Esophagus (tissue), 2 donors: ENCODE measurements around the gene TRAPPC1. TPM values are rescaled to one million over a fixed set of nuclear protein-coding genes. Genes with fewer than 3 reads are reported as not detected.
A peak's percentile ranks its signal among the peaks of the same experiment; 100 is the strongest.

ENCODE experiments used
- H3K27ac ChIP-seq, 2 donors: one replicate each; pipeline ENCODE4 v1.5.1; 2013; ENCODE audit warnings: low read depth in 2 of 2, mild to moderate bottlenecking in 2 of 2, inconsistent platforms in 1 of 2, low read length in 1 of 2, moderate library complexity in 1 of 2
- H3K27me3 ChIP-seq, 2 donors: one replicate each; pipeline ENCODE4 v1.6.1; 2013; ENCODE audit warnings: low read length in 2 of 2, control low read depth in 1 of 2, mild to moderate bottlenecking in 1 of 2; ENCODE audit not compliant: insufficient read depth in 2 of 2, control insufficient read depth in 1 of 2
- H3K36me3 ChIP-seq, 2 donors: one replicate each; pipeline ENCODE4 v1.6.1; 2013; ENCODE audit warnings: low read length in 1 of 2; ENCODE audit not compliant: control insufficient read depth in 2 of 2, insufficient read depth in 2 of 2
- H3K4me1 ChIP-seq, 2 donors: one replicate each; pipeline ENCODE4 v1.6.1; 2013; ENCODE audit warnings: low read length in 1 of 2; ENCODE audit not compliant: control insufficient read depth in 2 of 2, insufficient read depth in 2 of 2
- H3K4me3 ChIP-seq, 2 donors: one replicate each; pipeline ENCODE4 v1.5.1; 2013; ENCODE audit warnings: low read length in 2 of 2, mild to moderate bottlenecking in 2 of 2, low read depth in 1 of 2, moderate library complexity in 1 of 2
- H3K9me3 ChIP-seq, 2 donors: one replicate each; pipeline ENCODE4 v1.6.1; 2013; ENCODE audit warnings: mild to moderate bottlenecking in 2 of 2, low read depth in 1 of 2, low read length in 1 of 2, moderate library complexity in 1 of 2; ENCODE audit not compliant: control insufficient read depth in 2 of 2, insufficient read depth in 1 of 2
- WGBS, 2 donors: extraction: QIAGEN DNeasy Blood & Tissue Kit; methylation state at CpG; one replicate each; pipeline ENCODE4 v1.1.7; 2013; 5-methylcytosine and 5-hydroxymethylcytosine counted together
- polyA plus RNA-seq, 2 donors: library from polyadenylated mRNA; stranded (reverse); fragments of 200-250 nt; gene quantifications; one replicate each; pipeline ENCODE4 v1.2.3, GENCODE V29; 2013
- donor health status: healthy with polysubstance abuse.
- donor health status: Bipolar disorder and iron deficiency.

The TRAPPC1 gene, protein sequence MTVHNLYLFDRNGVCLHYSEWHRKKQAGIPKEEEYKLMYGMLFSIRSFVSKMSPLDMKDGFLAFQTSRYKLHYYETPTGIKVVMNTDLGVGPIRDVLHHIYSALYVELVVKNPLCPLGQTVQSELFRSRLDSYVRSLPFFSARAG
- polyA plus RNA-seq, result 100 to 1,000 TPM in 1 of 2 donors, 10 to 100 TPM in 1; 95.9 to 125 TPM

- H3K4me3 ChIP-seq, result peak within 1 kb of the TSS; percentile 72 to 80
- peak within 1 kb of the TSS; percentile 84 to 88 for H3K27ac ChIP-seq
- WGBS, 2 donors, result 0 to 1% methylated on average over 55 of the region's 55 CpGs
- no peaks in the 10 kb centered on the region for H3K27me3 ChIP-seq
- H3K9me3 ChIP-seq, result no peaks in the 10 kb centered on the region
- H3K4me1 ChIP-seq, result peaks cover 0 to 2% of the 10 kb centered on the region in 2 donors
- peaks cover 0 to 9% of the 10 kb centered on the region in 2 donors for H3K36me3 ChIP-seq
These were observed at the start of gene TRAPPC1, which contains the start of gene CNTROB for GRCh38 chr17:7931709-7932482. Gene TRAPPC1 (minus strand): TSS chr17:7931946. CDS start chr17:7931829, 117 bp downstream. Gene CNTROB (plus strand): TSS chr17:7932206. CDS start chr17:7933080, 874 bp downstream.

DNA sequence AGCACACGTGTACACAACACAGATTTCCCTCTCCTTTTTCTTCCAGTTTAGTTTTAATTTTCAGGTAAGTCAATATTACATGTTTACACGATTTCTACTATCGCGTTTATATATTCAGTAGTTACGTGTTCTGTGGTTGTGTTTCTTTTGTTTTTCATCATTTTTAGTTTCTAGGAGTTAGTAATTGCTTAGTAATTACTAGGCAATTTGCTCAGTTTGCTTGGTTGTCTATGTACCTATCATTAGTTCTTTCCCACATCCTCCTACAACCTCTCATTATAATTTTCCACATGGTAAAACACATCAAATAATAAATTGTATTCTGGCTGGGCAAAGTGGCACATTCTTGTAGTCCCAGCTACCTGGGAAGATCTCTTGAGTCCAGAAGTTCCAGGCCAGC is 46.1 kb upstream of the TRAPPC1 start:
- Histone ChIP-seq H3K36me3 (no peaks in the 10 kb centered on the region), H3K4me3 (no peak overlapping the region), H3K9me3 (peaks cover 0 to 2% of the 10 kb centered on the region in 2 donors), H3K27me3 (no peaks in the 10 kb centered on the region), H3K27ac (no peak overlapping the region), H3K4me1 (no peaks in the 10 kb centered on the region)
- 79 to 81% methylated on average over 5 of the region's 5 CpGs for WGBS, 2 donors

GRCh38 chr17:7977039-7977438 is 45.3 kb upstream of the TRAPPC1 start:
- peaks cover 0 to 2% of the 10 kb centered on the region in 2 donors for H3K9me3 ChIP-seq
- H3K27ac ChIP-seq, result no peak overlapping the region
- no peaks in the 10 kb centered on the region for H3K36me3 ChIP-seq
- H3K4me1 ChIP-seq, result no peaks in the 10 kb centered on the region
- H3K27me3 ChIP-seq, result no peaks in the 10 kb centered on the region
- 76 to 93% methylated on average over 4 of the region's 4 CpGs for WGBS, 2 donors
- no peak overlapping the region for H3K4me3 ChIP-seq

DNA sequence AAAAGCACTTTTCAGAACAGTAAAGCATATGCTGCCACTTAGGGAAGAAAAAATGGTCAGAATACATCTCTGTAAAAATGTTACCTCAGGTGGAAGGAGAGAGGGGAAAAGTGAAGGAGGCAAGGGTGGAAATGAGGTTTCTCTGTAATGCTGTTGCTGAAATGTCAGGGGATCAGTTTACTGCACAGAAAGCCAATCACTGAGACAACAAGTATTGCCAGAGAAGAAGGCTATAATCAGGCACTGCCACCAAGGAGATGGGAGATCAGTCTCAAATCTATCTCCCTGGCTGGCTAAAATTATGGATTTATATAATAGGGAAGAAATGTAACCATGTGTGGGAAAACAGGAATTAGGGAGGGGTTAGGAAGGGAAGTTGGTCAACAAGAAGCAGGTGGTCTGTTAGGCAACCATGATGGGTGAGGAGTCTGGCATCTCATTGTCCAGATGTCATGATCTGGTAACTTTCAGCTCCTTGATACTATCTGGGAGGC is 42.9 kb upstream of the TRAPPC1 start:
- Histone ChIP-seq H3K27ac (no peak overlapping the region), H3K36me3 (no peaks in the 10 kb centered on the region), H3K4me3 (no peak overlapping the region), H3K27me3 (no peaks in the 10 kb centered on the region), H3K4me1 (no peaks in the 10 kb centered on the region), H3K9me3 (peaks cover 0 to 2% of the 10 kb centered on the region in 2 donors)

- Histone ChIP-seq H3K27me3 (no peaks in the 10 kb centered on the region), H3K4me1 (no peaks in the 10 kb centered on the region), H3K4me3 (no peak overlapping the region), H3K27ac (no peak overlapping the region), H3K9me3 (peaks cover 0 to 2% of the 10 kb centered on the region in 2 donors), H3K36me3 (no peaks in the 10 kb centered on the region)
- 90 to 93% methylated on average over 8 of the region's 8 CpGs for WGBS, 2 donors
These were observed 40.5 kb upstream of the TRAPPC1 start for GRCh38 chr17:7972131-7972785.

DNA sequence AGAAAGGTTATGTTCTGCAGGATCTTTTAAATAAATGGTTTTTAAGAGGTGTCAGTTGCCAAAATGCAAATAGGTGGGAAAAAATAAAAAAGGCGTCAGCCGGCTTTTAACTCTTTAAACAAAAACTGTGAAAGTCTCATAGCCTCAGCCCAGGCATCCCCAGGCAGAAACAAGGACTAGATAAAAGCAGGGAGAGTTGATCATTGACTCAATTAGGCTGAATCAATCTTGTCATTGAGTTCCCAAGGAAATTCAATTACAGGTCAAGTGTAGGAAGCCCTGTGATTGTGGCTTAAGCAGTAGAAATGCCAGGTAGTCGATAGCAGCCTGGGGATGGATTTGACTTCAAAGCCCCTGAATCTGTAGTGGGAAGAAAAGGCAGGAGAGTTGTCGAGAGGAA is 39.9 kb upstream of the TRAPPC1 start:
- WGBS, 2 donors, result 59 to 67% methylated on average over 4 of the region's 4 CpGs
- H3K27me3 ChIP-seq, result no peaks in the 10 kb centered on the region
- H3K9me3 ChIP-seq, result peaks cover 0 to 2% of the 10 kb centered on the region in 2 donors
- no peaks in the 10 kb centered on the region for H3K36me3 ChIP-seq
- no peaks in the 10 kb centered on the region for H3K4me1 ChIP-seq
- no peak overlapping the region for H3K4me3 ChIP-seq
- no peak overlapping the region for H3K27ac ChIP-seq

GRCh38 chr17:7969433-7969832 is 37.7 kb upstream of the TRAPPC1 start:
- 90 to 94% methylated on average over 6 of the region's 6 CpGs for WGBS, 2 donors
- Histone ChIP-seq H3K27ac (no peak overlapping the region), H3K4me3 (no peak overlapping the region), H3K4me1 (no peaks in the 10 kb centered on the region), H3K9me3 (no peaks in the 10 kb centered on the region), H3K27me3 (no peaks in the 10 kb centered on the region), H3K36me3 (no peaks in the 10 kb centered on the region)

DNA sequence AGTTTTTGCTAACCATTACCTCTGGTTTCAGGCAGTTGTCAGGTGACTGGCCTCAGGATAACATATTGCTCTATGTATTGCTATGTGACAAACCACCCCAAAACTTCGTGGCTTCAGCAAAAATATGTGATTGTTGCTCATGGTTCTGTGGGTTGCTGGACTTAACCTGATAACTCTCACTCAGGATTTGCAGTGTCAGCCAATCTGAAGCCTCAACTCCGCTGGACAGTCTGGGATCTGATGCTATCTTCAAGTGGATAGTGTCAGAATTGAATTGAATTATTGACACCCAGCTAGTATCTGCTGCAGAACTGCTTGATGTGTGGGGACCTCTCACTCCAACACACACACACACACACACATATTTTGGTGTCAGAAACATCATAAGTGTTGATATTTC is 36.0 kb upstream of the TRAPPC1 start:
- H3K9me3 ChIP-seq, result no peaks in the 10 kb centered on the region
- WGBS, 2 donors, result 56 to 65% methylated on average over 2 of the region's 2 CpGs
- H3K36me3 ChIP-seq, result no peaks in the 10 kb centered on the region
- no peaks in the 10 kb centered on the region for H3K27me3 ChIP-seq
- no peak overlapping the region for H3K27ac ChIP-seq
- H3K4me1 ChIP-seq, result no peaks in the 10 kb centered on the region
- H3K4me3 ChIP-seq, result no peak overlapping the region

- Histone ChIP-seq H3K27ac (no peak overlapping the region), H3K36me3 (no peaks in the 10 kb centered on the region), H3K27me3 (no peaks in the 10 kb centered on the region), H3K9me3 (no peaks in the 10 kb centered on the region), H3K4me3 (no peak overlapping the region), H3K4me1 (no peaks in the 10 kb centered on the region)
- WGBS, 2 donors, result 46 to 47% methylated on average over 2 of the region's 2 CpGs
These were observed 29.7 kb upstream of the TRAPPC1 start for GRCh38 chr17:7961421-7961820.
